IPS-15b (cell line): ENCODE measurements around the gene C5orf34.
"Not testable (repeated sequence)": the region's sequence is repeated elsewhere in the genome, so short reads cannot be mapped to it uniquely, and the experiment has no call there.

Experiments used
- H3K27me3 ChIP-seq: one replicate; pipeline ENCODE4 v1.6.1; 2013; ENCODE audit warnings: low read length; ENCODE audit not compliant: control insufficient read depth, insufficient read depth
- H3K36me3 ChIP-seq: one replicate; pipeline ENCODE4 v1.6.1; 2013; ENCODE audit warnings: low read length; ENCODE audit not compliant: control insufficient read depth, insufficient read depth
- H3K4me1 ChIP-seq: one replicate; pipeline ENCODE4 v1.6.1; 2013; ENCODE audit warnings: mild to moderate bottlenecking, low read length; ENCODE audit not compliant: control insufficient read depth, insufficient read depth
- H3K4me3 ChIP-seq: one replicate; pipeline ENCODE4 v1.5.1; 2013; ENCODE audit warnings: low read depth, low read length
- H3K9ac ChIP-seq: one replicate; pipeline ENCODE4 v1.6.1; 2013; ENCODE audit warnings: low read depth, mild to moderate bottlenecking, low read length
- H3K9me3 ChIP-seq: one replicate; pipeline ENCODE4 v1.6.1; 2013; ENCODE audit warnings: mild to moderate bottlenecking, low read length; ENCODE audit not compliant: control insufficient read depth, insufficient read depth

Gene C5orf34, protein sequence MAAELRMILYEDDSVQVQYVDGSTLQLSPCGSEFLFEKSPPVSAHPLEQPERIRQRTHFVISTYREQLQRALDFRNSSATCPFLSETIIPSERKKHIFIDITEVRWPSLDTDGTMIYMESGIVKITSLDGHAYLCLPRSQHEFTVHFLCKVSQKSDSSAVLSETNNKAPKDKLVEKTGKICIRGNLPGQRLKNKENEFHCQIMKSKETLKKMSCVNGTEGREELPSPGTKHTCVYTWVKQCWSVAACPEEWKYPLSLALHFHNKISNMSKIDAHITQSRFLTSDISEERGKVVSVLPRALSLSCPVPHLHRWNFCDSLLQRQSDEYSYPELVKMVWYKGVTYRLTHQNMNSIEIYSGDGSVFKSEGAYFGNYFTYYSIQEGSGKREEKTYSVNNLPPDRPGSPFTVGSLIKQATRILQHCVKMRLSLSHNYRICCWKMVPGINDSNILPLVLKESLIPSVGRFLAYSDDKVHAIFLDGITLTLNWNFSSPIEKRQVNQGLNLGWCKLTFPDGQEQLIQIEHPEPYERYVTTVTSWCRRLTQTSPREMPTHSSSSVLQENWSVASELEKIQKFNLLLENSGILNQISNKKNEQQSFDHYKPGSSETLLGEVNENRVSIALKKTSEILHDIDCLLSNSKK

DNA sequence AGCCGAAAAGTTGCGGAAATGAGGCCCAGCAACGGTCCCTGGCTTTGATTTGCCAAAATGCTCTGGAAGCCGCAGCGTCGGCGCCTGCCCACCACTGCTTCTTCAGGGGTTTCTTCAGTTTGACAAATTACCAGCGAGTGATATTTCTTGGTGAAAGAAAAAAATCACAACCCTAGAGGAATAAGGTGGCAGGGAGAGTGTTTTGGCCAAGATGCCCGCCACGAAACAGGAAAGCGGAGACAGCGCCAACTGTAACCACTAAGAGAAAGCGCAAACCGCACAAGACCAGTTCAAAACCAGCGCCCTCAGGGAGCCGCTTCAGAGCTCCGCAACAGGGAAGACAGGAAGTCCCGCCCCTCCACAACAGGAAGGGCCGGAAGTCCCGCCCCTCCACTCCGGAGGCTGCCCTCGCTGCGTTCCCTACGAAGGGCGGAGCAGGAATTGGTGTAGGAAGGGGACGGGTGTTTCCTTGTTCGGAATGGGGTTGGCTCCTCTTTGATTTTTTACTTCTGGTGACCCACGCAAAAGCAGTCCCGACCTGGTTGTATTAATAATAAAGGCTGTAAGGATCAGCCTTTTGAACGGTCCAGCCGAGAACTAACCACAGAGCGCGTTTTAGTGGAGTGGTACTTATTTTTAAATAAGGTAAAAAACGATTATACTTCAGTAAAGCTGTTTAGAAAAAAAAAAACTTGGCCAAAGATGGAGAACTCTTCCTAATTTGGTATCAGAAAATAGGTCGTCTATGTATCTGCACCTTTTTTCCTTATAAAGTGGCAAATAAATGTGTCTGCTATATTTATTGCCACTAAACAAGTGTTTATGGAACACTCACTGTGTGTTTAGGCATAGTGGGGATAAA, at the start of gene C5orf34:
Gene C5orf34 (minus strand): TSS at position 333 of the 862 bp plus-strand sequence. CDS start 5,809 bp downstream, outside the sequence.
- H3K9me3 ChIP-seq = no peaks in the 10 kb centered on the region
- no peaks in the 10 kb centered on the region for H3K27me3 ChIP-seq
- H3K4me3 ChIP-seq = peak within 1 kb of the TSS; percentile 90
- H3K9ac ChIP-seq = peak within 1 kb of the TSS; percentile 95
- H3K4me1 ChIP-seq = peaks cover 7% of the 10 kb centered on the region
- H3K36me3 ChIP-seq = no peaks in the 10 kb centered on the region

DNA sequence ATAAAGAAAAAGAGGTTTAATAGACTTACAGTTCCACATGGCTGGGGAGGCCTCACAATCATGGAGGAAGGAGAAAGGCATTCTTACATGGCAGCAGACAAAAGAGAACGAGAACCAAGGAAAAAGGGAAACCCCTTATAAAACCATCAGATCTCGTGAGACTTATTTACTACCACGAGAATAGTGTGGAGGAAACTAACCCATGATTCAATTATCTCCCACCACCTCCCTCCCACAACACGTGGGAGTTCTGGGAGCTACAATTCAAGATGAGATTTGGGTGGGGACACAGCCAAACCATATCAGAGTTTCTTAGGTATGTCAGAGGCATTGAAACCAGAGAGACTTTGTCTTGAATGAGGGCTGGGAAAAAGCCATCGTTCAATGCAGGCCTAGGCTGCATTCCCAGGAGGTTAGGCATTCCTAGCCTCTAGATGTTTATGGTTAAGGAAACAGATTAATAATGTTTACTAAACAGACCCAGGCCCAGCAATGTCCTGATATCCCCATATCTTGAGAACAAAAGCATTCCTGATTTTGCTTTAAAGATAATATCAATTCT, 49.4 kb upstream of the C5orf34 start:
- H3K9me3 ChIP-seq = no peaks in the 10 kb centered on the region
- no peak overlapping the region for H3K4me3 ChIP-seq
- H3K36me3 ChIP-seq = no peaks in the 10 kb centered on the region
- no peak overlapping the region for H3K9ac ChIP-seq
- no peaks in the 10 kb centered on the region for H3K27me3 ChIP-seq
- H3K4me1 ChIP-seq = no peaks in the 10 kb centered on the region

DNA sequence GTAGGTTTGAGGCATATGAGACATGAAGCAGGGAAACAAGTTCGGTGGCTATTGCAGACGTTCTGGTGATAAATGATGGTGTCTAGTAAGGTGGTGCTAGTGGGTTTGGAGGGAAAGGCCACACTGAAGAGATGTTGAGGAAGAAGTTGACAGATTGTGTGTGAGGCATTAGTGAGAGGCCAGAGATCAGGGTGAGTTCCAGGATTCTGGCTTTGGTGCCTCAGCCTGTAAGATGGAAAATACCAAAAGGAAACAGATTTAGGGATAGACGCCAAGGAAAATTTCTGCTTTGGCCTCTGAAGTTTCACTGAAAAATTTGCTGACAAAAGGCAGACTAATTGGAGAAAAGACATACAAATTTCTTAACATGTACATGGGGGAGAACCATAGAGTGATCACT, 48.4 kb upstream of the C5orf34 start:
- Histone ChIP-seq H3K9ac (no peak overlapping the region), H3K4me3 (no peak overlapping the region), H3K4me1 (no peaks in the 10 kb centered on the region), H3K9me3 (no peaks in the 10 kb centered on the region), H3K36me3 (no peaks in the 10 kb centered on the region), H3K27me3 (no peaks in the 10 kb centered on the region)

DNA sequence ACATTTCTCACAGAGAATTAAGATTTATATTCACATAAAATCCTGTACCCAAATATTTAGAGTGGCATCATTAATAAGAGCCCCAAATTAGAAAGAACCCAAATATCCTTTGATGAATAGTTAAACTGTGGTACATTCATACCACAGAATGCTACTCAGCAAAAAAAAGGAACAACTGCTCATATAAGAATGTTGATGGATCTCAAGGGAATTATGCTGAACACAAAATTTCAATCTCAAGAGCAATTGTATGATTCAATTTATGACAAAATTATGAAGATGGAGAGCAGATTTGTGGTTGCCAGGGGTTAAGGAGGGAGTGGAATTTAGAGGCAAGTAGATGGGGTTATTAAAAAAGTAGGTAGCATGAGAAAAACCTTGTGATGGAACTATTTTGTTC, 46.4 kb upstream of the C5orf34 start:
- Histone ChIP-seq H3K27me3 (no peaks in the 10 kb centered on the region), H3K9ac (no peak overlapping the region), H3K4me1 (no peaks in the 10 kb centered on the region), H3K4me3 (no peak overlapping the region), H3K36me3 (no peaks in the 10 kb centered on the region), H3K9me3 (no peaks in the 10 kb centered on the region)

DNA sequence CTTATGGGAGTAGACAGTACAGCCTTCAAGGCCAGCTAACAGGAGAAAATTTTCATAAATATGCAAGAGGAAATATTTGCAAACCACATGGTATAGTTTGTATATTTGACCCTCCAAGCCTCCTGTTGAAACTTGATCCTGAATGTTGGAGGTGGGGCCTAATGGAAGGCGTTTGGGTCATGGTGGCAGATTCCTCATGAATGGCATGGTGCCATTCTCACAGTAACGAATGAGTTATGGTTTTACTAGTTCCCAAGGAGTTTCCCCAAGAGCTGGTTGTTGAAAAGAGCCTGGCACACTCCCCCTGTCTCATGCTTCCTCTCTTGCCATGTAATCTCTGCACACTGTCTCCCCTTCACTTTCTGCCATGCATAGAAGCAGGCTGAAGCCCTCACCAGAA, 45.2 kb upstream of the C5orf34 start:
- Histone ChIP-seq H3K36me3 (no peaks in the 10 kb centered on the region), H3K27me3 (no peaks in the 10 kb centered on the region), H3K9me3 (no peaks in the 10 kb centered on the region), H3K9ac (no peak overlapping the region), H3K4me3 (no peak overlapping the region), H3K4me1 (no peaks in the 10 kb centered on the region)

DNA sequence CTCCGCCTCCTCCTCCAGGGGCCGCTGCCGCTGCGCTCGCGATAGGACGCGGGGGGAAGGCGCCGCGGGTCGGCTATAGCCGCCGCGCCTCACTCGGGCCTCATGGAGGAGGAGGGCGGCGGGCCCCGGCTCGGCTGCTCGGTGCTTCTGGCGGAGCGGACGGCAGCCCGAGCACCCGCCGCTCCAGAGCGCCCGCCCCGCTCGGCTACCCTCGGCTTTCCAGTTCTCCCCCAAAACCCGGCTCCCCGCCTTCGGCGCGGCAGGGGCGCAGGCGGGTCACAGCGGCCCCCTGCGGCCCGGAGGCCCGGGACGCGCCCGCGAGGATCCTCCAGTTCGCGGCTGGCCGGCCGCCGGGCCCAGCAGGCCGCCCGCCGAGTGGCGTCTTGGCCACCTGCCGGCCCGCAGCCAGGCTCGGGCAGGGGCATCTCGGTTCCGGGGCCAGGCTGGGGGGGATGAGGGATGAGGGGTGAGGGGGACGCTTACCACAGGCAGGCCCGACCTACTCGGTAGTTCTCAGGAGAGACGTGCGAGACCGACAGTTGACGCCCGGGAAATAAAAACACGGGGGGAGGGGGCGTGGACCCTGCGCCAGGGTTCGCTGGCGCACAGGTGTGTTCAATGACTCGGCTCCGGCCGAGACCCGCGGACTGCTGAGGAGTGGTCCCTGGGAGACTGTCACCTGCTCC, 42.1 kb upstream of the C5orf34 start, which contains the start of gene PAIP1:
Gene PAIP1 (minus strand): TSS at position 221 of the 686 bp plus-strand sequence. CDS start 231 bp downstream, outside the sequence.
- Histone ChIP-seq H3K36me3 (no peaks in the 10 kb centered on the region), H3K27me3 (no peaks in the 10 kb centered on the region), H3K4me1 (peaks cover 4% of the 10 kb centered on the region), H3K4me3 (peak within 1 kb of the TSS; percentile 95), H3K9me3 (no peaks in the 10 kb centered on the region), H3K9ac (peak within 1 kb of the TSS; percentile 97)

GRCh38 chr5:43556607-43556856, 41.6 kb upstream of the C5orf34 start:
- not testable (repeated sequence) for H3K4me1 ChIP-seq, H3K9me3 ChIP-seq, H3K27me3 ChIP-seq, H3K36me3 ChIP-seq
- H3K4me3 ChIP-seq = peak overlapping the region; percentile 95
- H3K9ac ChIP-seq = peak overlapping the region; percentile 97

DNA sequence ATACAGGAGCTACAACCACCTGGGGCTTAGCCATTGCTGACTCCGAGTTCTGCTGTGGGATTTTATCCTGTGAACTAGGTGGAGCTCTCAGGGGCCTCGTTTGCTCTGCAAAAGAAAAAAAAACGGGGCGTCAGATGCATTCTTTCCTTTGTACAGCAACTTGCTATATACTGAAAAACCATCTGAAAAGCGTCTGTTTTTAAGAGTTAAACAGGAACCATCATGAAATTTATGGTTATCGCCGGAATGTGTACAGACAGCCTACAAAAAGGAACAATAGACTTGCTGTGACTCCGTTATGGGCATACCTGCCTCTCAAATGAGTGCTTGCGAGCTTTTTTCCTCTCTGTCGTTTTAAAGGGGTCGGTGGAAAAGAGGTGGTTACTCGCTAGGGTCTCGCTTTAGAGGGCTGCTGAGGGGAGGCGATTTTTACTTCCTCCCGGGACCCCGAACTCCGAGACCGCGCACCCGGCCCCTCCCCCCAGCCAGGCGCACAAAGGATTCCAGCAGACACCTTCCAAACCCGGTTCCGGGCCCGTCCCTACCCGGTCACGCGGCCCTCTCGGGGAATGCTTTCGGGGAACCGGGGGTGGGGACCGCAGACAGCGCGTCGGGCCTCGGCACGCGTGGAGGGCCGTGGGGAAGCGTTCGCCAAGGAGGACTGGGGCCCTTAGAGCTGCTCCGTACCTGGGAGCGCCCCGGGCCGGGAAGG, 41.1 kb upstream of the C5orf34 start:
- Histone ChIP-seq H3K9ac (peak overlapping the region; percentile 97), H3K9me3 (no peaks in the 10 kb centered on the region), H3K4me1 (peaks cover 4% of the 10 kb centered on the region), H3K27me3 (no peaks in the 10 kb centered on the region), H3K36me3 (no peaks in the 10 kb centered on the region), H3K4me3 (peak overlapping the region; percentile 95)

DNA sequence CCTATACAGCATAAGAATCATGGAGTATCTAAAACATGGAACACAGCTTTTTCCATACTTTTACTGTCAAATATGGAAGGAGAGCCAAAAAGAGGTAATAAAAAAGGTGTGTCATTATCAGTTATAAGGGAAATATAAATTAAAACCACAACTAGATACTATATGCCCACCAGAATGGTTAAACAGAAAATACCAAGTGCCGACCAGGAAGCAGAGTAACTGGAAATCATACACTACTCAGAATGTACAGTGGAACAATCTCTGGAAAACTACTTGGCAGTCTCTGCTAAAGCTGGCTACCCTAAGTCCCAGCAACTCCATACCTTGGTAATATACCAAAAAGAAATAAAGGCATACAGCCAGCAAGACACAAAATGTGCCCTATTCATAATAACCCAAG, 39.5 kb upstream of the C5orf34 start:
- H3K36me3 ChIP-seq = no peaks in the 10 kb centered on the region
- no peaks in the 10 kb centered on the region for H3K9me3 ChIP-seq
- no peak overlapping the region for H3K4me3 ChIP-seq
- H3K4me1 ChIP-seq = peaks cover 4% of the 10 kb centered on the region
- H3K27me3 ChIP-seq = no peaks in the 10 kb centered on the region
- H3K9ac ChIP-seq = no peak overlapping the region

- no peaks in the 10 kb centered on the region for H3K9me3 ChIP-seq
- H3K27me3 ChIP-seq = no peaks in the 10 kb centered on the region
- H3K4me3 ChIP-seq = no peak overlapping the region
- no peaks in the 10 kb centered on the region for H3K36me3 ChIP-seq
- peaks cover 4% of the 10 kb centered on the region for H3K4me1 ChIP-seq
- no peak overlapping the region for H3K9ac ChIP-seq
Observed at GRCh38 chr5:43553381-43553780, 38.4 kb upstream of the C5orf34 start.

GRCh38 chr5:43551731-43552130, 36.8 kb upstream of the C5orf34 start:
- Histone ChIP-seq H3K4me1 (peaks cover 4% of the 10 kb centered on the region), H3K4me3 (no peak overlapping the region), H3K36me3 (peaks cover 5% of the 10 kb centered on the region), H3K9me3 (no peaks in the 10 kb centered on the region), H3K9ac (no peak overlapping the region), H3K27me3 (no peaks in the 10 kb centered on the region)
